HT1080 (cell line): ENCODE results near the gene CEND1. TPM values are rescaled to one million over a fixed set of nuclear protein-coding genes. Genes with fewer than 3 reads are reported as not detected.

Experiments used
- DNase-seq: peaks from one replicate; pipeline ENCODE4 v3.0.0-alpha.2; 2015; ENCODE audit warnings: low read depth
- total RNA-seq: library from RNA; depleted of rRNA; stranded (reverse); fragments of >200 nt; shearing (Covaris generic); gene quantifications from 2 replicates; pipeline ENCODE4 v1.2.3, GENCODE V29; 2014

The CEND1 gene
- total RNA-seq, 1 experiment from 2014 or later = 1.0 TPM

DNA sequence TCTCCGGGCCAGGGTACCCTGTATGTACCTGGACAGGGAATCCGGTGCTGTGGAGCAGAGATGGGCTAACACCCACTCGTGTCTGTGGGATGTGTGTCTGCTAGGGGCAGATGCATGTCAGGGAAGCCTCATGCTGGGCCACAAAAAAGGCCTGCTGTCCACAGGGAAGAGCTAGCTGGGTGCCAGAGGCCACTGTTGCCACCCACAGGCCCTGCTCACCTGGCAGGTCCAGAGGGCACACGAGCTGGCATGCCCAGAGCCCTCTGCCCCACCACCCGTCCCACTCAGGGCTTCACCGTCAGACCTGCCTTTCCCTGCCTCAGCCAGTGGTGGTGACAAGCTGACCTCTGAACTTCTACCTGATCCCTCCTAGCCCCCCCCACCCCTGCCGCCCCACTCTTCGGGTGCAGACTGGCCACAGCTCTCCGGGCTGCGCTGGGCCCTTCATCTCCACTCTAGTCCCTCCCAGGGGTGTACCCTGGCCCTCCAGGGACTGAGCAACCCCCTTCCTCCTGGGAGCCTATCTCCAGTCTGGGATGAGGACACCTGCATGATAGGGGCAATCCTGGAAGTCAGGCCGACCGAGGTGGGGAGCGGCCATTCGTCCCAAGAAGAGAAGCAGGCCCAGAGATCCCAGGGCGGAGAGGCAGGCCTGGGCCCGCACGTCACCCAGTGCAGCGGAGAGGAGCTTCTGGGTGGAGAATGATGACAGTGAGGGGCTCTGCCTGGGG, 6.8 kb upstream of the CEND1 start:
- DNase-seq = no peak

DNA sequence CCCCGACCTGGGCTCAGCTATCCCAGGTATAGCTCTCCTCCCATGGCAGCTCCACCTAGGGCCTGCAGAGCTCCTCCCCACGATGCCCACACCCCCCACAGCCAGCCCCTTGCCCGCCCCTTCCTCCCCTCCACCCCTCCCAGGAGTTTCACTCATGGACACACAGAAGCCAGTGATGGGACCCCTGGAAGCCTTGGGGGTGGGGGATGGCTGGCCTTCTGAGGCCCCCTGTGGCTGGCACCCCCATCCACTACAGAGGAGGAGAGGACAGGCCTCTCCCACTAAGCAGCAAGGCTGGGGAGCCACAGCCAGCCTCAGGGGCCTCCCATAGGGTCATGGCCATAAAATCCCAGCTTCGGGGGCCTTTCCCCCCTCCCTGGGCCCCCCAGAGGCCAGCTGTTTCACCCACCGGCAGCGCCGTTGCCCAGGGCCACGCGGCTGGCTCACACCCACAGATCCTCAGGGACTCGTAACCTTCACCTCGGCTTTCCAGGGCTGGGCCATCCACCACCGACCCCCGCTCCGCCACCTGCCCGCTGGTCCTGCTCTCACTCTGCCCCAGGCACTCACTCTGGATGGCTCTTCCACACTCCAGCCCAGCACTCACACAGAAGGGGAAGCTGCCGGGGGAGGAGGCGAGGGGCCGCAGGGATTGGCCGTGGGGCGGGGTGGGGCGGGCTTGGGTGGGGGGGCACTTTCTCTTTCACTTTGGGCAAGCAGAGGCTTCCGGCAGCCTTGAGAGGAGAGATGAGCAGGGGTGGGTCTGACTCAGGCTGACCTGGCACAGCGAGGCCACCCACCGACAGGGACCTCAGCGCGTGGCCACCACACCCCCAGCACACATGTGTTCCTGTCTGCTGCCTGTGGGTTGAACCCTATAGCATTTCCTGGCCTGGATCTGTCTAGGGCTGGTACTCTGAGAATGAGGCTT, 6.0 kb upstream of the CEND1 start:
- peak; percentile 95 for DNase-seq

DNA sequence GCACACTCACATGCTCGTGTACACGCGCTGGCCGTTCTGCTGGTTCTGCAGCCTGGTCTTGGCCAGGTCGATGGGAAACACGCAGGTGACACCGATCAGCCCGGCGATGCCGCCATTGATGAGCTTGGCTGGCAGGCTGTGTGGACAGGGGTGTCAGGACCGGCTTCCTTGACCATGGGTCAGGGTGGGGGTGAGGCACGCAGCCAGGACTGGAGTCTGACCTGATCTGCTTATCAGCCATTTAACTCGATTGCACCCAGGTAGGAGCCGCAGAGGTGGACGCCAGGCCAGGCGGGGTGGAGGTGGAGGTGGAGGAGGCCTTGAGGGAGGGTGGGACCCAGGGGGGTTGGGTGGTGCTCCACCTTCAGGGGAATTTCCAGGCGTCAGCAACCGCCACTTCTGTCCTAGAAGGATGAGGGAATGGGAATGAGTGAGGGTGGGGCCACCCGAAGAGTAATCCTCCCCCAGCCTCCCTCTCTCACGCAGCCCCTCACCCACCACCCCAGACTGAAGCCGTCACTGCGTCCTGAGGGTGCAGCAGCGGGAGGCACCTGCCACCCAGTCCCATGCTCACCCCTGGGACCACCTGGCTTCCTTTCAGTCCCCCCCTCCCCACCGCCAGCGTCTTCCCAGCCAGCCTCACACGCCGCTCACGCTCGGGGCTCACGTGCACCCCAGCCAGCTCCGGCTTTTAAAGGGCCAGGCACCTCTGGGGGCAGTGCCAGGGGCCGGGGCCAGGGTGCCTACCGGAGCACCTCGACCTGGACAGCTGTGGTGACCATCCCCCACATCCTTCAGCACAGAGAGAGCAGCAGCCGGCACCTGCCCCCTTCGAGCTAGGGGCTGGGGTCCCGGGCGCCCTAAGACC, 5.1 kb upstream of the CEND1 start:
- DNase-seq = no peak

DNA sequence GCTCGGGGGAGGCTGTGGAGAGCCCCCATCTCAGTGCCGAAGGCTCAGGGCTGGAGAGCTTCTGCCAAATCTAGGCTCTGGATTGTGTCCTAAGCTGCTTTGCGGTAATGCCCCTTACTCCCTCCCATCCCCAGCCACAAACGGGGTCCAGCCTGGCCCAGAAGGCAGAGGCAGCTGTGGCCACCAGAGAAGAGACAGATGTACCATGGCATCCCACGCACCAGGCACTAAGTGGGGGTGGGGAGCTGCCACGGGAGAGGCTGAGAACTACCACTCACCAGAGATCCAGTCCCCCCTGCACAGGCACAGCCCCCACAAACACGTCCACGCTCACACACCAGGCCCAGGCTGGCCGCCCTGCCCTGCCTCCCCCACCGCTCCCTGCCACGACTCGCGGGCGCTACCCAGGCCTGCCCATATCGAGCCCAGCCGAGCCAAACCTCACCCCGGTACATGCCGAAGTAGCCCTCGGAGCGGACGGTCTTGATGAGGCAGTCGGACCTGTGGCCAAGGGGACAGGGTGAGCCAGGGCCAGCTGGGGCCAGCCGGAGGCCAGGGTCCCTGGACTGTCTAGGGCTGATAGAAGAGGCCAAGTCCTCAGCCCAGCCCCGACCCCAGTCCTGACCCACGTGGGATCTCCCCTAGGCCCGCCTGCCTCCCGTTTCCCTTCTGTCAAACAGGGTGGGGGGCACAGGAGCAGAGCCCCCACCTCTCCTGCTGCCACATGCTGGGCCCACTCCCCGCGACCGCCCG, 4.3 kb upstream of the CEND1 start:
- no peak for DNase-seq

DNA sequence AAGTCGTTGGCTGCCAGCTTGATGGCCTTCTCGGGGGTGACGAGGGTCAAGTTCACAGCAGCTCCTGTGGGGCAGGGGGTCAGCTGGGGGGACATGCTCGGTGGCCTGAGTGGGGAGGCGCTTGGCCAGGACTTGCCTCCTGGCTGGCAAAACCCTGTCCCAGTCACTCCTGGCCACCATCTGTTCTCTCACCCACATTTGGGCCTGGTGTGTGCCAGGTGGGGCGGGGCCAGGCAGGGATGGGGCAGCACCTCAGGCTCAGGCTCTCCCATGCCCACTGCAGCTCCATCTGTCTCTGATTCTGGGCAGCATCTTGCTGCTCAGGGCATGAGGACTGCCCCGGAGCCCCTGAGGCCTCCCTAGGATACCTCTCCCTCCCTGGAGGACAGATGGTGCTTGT, 3.7 kb upstream of the CEND1 start:
- no peak for DNase-seq

DNA sequence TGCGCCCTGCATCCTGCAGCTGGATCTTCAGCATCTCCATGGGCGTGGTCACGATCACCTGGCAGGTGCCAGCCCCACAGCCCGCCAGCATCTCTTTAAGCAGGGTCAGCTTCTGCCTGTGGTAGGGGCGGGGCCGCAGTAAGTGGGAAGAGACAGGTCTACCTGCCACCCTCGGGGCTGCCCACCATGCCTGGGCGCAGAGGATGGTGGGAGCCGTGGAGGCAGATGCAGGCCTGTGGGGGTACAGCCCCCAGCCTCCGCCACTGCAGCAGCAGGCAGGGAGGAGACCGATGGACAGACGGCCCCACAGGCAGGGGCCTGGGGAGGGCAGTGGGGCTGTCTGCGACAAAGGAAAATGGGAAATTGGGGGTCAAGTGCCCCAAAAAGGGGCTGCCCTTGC, 3.0 kb upstream of the CEND1 start:
- DNase-seq = no peak

DNA sequence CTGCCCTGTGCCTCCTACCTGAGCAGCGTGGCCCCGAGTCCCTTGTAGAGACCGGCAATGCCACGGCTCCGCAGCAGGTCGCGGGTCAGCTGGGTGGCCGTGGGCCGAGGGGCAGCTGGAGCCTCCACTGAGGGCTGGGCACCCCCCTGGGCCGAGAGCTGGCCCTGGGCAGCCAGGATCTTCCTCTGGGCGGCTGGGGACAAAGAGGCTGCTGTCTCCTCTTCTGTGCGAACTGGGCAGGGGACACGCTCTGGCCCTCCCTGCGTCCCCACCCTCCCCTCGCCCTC, 2.6 kb upstream of the CEND1 start:
- no peak for DNase-seq

DNA sequence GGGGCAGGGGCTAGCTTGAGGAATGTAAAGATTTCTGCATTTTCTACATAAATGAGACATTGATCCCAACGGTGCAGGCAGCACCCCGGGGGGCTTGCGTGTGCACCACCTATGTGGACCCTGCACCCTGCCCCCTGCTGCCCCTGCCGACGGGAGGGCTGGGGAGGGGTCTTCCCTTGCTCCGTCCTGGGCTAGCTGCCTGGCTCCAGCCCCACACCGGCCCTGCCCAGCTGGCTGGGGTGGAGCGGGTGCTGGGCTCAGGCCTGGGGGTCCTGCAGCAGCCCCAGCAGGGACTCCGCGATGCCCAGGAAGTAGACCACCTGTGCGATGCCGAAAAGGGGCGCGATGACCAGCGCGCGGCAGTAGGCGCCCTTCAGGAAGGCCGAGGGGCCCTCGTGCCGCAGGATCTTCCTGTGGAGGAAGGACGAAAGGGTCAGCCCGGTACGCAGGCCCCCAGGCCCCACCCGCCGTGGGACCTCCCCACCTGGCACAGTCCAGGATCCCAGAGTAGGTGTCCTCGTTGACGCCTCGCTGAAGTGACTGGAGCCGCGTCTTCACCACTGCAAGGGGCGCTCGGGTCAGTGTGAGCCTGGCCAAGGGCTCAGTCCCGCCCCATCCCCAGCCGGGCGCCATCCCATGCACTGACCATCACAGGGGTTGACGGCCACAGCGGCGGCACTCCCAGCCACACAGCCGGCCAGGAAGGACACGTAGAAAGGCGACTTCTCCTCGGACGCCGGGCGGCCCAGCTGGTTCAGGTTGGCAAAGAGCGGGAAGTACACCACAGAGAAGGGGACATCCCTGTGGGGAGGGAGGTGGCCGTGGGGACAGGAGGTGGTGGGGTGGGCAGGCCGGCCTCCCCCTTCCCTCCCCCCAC, 2.0 kb upstream of the CEND1 start:
- no peak for DNase-seq

DNA sequence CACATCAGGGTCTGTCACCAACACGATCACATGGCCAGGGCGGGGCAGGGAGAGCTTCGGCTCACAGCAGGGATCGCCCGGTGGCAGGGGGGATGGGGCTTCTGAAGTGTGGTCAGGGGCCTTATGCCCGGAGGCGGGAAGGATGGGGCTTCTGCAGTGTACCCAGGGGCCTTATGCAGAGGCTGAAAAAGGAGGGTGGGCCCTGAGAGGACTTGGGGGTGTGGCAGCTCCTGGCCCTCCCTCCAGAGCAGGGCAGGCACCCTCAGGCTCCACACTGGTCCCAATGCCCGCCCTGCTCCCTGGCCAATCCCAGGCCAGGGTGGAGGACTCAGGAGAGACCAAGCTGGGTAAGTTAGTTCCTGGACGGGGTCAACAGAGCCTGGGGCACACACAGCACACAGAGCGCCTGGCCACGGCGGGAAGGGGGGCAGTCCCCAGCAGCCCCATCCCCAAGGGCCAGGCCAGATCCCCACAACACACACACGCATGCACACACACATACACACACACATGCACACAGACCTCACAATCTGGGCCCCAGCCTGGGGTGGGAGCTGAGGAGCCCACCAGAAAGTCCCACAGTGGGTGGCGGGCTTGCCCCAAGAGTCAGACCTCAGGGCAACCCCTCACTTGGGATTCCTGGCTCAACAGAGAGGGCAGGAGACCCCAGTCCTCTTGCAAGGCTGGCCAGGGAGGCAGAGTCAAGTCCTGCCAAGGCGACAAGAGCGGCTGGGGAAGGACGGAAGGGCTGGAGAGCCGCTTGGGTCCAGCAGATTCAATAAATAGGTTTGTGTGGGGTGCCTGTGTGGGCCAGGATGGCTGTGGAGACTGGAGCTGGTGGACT, 1.1 kb upstream of the CEND1 start:
- peak; percentile 52 for DNase-seq

DNA sequence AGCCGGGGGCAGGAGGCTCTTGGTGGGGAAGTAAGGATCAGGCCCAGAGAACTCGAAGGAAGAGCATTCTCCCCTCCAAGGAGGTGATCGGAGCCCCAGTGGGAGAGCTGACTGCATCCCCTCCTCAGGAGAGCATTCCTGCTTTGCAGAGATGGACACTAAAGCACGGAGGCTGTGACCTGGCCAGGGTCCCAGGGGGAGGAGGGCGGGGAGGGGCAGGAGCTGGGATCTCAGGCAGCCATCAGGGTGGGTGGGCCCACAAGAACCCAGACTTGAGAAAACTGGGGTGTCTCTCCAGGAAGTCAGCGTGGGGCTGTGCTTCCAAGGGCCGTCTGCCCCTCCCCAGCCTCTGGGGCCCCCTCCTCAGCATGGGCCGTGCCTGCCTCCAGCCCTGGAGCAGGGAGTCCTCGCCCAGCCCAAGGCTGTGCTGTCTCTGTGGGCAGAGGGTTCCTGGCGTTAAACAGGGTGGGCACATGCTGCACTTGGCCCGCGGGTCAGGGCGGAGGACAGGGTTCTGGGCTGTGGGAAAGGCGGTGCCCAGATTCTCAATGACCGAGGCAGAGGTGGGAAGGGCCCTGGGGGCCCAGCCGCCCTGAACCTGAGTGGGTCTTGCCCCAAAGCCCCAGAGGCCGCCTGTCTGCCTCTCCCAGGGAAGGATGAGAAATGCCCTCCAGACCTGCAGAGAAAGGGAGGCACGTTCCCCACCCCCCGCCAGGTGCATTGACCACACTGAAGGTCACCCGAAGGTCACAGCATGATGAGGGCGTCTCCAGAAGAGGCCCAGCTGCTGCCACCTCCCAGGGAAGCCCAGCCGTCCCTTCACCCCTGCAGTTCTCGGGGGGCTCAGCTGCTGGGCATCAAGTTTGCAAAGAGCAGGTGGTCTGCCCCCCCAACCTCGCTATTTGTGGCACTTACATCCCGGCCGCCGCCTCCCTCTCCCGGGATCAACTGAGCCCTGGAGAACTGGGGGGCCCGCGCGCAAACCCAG, 643 bp downstream of the CEND1 start:
- no peak for DNase-seq

DNA sequence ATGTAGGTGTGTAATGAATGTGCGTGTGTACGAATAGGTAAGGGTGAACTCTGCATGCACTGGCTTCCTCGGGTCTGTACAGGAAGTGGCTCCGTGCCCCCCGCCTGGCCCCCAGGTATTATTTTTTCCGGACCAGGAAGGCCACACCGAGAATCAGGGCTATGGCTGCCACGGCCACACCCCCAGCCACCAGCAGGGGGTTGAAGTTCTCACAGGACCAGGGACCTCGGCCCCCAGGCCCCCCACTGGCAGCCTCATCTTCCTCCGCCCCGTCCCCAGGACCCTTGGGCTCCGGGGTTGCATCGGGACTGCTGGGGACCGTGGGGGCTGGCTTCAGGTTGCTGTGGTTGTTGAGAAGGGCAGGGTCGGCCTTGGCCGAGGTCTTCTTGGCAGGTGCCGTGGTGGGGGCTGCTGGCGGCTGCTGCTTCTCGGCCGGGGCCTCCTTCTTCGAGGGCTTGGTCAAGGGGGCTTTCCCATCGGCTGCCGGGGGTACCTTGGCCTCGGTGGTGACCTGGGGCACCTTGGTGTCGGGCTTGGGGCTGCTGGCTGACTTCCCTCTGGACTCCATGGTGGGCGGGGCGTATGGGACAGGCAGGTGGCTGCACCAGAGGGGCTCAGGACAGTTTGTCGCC, 1.8 kb downstream of the CEND1 start:
- DNase-seq = no peak

DNA sequence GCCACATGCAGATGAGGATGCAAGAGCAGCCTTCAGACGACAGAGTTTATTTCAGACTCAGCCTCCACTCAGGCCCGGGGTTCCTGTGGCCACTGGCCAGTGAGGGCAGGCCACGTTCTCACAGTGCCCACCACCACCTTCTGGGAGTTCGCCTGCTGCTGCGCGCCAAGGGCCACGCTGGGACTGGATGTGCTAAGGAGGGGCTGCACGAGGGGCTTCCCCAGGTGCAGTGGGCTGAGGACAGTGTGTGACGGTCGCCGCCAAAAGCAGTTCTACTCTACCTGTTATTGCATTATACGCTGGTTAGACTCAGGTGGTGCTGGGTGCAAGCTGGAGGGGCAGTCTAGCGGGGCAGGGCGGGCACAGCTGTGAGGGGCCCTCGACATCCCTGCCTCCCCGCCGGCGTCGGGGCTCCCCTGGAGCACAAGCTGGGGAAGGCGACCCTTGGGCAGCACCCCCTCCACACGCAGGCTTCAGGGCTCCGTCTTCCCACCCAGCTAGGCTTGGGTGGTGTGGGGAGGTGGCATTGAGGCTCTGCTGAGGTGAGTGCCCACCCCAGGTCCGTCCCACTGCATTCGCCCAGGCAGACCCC, 2.7 kb downstream of the CEND1 start:
- DNase-seq = no peak

DNA sequence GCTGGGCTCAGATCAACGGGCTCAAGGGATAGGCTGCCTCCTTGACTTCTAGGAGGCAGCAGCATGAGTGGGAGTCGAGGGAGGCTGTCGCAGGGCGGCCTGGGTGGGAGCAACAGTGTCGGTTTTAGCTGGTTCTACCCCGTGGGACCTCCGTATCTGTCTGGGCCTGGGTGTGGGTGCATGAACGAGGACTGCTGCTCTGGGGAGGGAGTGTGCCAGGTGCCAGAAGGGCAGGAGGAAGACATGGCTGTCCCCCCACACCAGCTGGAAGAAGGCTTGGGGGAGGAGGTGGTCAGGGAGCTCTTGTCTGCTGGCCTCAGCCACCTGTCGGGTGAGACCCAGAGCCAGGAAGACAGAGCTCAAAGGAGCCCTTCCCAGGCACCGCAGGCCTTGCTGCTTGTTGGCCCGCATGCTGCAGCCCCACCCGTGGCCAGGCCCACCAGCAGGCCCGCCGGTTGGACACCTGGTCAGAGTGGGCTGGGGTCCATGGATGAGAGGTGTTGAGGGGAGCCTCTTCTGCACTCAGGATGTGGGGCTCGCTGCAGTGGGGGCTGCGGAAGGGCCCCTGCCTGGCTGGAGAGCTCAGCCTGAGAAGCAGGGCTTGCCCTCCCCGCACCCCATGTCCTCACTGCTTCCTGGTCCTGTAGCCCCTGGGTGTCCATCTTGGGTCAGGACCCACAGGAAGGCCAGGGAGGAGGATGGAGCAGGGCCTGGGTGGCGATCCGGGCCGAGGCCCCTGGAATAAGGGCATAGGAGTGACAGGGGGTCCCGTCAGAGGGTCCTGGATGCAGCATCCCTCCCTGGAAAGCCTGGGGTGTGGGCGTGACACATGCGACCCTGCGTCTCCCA, 3.4 kb downstream of the CEND1 start:
- no peak for DNase-seq

DNA sequence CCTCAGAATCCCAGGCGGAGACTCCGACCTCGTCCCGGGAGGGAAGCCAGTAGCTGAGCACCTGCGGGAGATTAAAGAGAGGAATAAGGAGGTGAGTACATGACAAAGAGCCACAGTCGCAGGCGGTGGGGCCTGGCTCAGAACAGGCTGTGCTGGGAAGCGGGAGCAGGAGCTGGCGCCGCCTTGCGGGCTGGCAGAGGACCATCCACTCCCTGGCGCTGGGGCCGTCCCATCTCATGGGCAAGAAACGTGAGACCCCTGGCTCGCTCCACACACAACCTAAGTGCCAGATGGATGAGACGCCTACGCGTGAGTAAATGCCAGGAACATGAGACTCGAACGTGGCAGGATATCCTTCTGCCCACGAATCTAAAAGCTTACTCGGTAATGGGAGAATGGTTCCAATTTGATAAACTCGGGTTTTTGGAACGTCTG, 6.3 kb downstream of the CEND1 start:
- no peak for DNase-seq

DNA sequence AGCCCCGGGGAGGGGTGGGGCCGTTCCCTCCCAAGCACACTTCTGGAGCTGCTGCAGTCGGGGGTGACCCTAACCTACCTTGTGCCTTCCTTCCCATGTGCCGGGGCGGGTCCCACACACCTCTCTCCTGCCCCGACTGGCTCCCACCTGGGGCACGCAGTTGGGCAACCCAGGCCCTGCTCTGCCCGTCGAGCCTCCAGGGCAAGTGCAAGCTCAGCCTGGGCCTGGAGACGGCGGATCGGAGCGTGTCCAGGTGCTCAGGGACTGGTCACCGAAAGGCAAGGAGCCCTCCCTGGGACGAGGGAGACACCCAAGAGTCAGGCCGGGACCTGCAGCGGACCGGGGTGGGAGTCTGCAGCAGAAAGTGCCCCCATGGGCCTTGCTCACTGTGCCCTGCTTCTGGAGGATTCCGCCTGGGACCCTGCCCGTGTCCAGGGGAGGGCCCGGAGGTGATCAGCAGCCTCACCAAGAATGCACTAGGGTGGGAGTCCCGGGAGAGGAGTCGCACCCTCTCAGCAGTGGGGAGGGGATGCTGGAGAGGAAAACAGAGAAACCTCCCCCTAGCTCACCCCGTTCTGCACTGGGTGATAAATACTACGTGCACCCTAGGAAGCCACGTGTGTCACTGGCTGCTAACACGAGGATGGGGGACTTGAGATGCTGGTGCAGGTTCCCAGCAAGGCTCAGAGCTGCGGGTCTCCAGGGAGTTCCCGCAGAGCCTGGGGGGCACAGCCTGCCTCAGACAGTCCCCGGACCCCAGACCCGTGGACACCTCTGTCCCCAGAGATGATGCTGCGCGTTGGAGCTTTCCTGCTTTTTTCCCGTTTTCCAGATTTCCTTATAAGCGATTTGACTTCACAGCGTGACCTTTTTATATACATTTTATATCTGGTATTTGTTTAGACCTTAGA, 7.4 kb downstream of the CEND1 start:
- no peak for DNase-seq
